Mammary epithelial cell (primary cell): ENCODE data around the gene DAGLA.

Experiments used
- EZH2 ChIP-seq: IDR thresholded peaks from 2 replicates; pipeline ENCODE4 v1.6.1; 2012; ENCODE audit warnings: low read length, inconsistent platforms, borderline replicate concordance
- TF ChIP-seq, protein P1 (sequence below), 2 donors: IDR thresholded peaks in 1 of 2; conservative IDR thresholded peaks in 1 of 2; 2 replicates each; pipeline ENCODE4 v1.5.1; 2011 to 2012; ENCODE audit warnings: inconsistent platforms in 2 of 2, low read length in 2 of 2, mild to moderate bottlenecking in 2 of 2, control low read depth in 1 of 2, low read depth in 1 of 2; ENCODE audit not compliant: insufficient read depth in 1 of 2; ENCODE audit errors: extremely low read depth in 1 of 2

DNA sequence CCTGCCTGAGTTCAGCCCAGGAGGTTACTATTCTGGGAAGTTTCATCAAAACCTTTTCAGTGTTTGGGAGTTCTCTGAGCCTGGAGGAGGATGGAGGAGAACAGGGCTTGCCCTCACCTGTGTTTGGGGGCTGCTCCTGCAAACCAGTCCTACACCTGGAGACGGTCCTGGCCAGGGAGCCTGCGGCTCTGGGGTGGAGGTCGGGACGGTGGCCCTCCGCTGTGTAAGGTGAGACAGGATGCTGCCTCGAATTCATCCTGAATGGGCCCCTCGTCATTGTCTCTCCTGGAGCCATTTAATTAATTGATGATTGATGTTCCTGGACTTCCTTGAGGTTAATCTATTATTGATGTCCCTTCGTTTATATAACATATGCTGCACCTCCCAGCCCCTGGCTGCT lies 6.3 kb downstream of the DAGLA start:
- TF ChIP-seq, protein P1, sequence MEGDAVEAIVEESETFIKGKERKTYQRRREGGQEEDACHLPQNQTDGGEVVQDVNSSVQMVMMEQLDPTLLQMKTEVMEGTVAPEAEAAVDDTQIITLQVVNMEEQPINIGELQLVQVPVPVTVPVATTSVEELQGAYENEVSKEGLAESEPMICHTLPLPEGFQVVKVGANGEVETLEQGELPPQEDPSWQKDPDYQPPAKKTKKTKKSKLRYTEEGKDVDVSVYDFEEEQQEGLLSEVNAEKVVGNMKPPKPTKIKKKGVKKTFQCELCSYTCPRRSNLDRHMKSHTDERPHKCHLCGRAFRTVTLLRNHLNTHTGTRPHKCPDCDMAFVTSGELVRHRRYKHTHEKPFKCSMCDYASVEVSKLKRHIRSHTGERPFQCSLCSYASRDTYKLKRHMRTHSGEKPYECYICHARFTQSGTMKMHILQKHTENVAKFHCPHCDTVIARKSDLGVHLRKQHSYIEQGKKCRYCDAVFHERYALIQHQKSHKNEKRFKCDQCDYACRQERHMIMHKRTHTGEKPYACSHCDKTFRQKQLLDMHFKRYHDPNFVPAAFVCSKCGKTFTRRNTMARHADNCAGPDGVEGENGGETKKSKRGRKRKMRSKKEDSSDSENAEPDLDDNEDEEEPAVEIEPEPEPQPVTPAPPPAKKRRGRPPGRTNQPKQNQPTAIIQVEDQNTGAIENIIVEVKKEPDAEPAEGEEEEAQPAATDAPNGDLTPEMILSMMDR (conservative IDR thresholded peaks at IDR 0.05 in 1 of 2, IDR thresholded peaks at IDR 0.05 in 1 of 2; ENCODE audit: extremely low read depth in 1 of 2, insufficient read depth in 1 of 2, low read depth in 1 of 2, low read length in 2 of 2) = no peak
- TF ChIP-seq EZH2 = no peak
